Activated gamma-delta T cell (primary cell): ENCODE results near the gene TYMP.

ENCODE experiments used
- DNase-seq: peaks from one replicate; lab custom pipeline; 2025; lab: John Stamatoyannopoulos, UW

The TYMP gene

DNA sequence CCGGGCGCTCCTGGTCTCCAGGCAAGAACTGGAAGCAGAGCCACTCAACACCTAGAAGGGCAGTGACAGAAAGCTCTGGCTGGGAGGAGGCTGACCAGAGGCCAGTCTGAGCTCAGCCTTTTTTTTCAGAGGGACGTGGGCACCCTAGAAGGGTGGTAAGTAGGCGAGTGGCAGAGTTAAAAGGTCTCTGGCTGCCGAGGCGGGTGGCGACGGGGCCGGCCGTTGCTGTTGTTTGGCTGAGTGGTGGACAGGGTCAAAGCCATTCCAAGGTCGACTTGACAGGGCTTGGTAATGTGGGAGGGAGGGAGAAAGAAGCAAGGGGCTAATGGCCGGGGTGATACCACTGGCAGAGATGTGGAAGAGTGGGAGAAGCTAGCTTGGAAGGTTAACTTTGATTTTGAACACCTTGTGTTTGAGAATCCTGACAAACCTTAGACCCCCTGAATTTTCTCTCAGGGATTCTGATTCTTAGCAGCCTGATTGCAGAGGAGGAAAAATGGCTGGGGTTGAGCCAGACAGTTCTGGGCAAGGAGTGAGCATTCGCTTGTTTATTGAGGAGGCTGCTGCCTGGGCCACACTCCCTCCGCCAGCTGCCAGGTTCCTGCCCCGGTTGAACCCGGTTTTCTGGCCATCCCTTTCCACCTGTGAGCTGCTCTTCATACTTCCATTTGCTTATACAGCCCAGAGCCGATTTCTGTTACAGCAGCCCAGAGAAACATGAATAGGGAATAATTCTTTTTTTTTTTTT lies 33.8 kb upstream of the TYMP start:
- DNase-seq, result no peak

DNA sequence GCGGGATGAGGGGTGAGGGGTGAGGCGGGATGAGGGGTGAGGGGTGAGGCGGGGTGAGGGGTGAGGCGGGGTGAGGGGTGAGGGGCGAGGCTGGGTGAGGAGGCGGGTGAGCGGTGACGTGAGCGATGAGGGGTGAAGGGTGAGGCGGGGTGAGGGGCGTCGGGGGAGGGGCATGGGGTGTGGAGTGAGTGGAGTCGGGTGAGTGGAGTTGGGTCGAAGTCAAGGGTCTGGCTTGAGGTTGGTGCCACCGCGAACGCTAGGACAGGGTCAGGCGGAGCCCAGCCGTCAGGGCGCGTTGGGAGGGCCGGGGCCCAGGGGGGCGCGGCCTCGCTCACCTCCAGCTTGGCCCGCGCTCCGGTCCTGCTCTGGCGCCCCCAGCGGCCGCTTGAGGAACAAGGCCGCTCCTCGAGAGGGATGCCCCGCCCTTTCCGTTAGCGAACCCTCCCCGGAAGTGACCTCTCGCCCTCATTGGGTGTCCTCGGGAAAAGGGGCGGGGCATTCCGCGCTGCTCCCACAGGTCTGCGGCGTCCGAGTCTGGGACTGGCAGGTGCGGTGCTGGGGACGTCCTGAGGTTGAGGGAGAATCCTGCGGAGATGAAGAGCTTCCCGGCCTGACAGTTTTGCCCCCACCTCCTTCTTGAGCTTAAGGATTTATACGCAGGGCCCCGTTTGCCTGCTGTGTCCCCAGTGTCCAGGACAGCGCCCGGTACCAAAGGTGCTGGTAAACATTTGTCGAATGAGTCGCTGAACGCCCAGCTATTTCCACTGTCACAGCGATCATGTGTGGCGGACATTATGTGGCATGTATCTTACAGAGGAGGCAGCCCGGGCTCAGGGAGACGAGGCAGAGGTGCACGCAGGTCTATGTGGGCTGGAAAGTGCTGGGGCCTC lies 33.0 kb upstream of the TYMP start, which contains the start of gene SYCE3:
Gene SYCE3, minus strand, starts transcription at position 397 of the 890 bp plus-strand sequence. CDS start 6,514 bp downstream, outside the sequence.
- peak; percentile 90 for DNase-seq

GRCh38 chr22:50561401-50562358 lies 31.9 kb upstream of the TYMP start:
- DNase-seq, result peak; percentile 38

DNA sequence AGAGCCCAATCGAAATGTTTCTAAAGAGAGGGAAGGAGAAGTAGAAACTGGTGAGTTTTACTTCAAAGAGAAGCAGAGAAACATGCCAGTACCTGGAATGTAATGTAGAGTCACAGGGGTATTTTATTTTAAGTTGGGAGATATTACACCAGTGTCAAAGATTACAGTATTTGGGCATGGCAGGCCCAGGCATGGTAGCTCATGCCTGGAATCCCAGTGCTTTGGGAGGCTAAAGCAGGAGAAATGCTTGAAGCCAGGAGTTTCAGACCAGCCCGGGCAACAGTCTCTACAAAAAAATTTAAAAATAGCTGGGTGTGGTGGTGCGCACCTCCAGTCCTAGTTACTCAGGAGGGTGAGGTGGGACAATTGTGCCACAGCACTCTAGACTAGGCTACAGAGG lies 30.2 kb upstream of the TYMP start:
- DNase-seq, result no peak

GRCh38 chr22:50556703-50557102 lies 26.9 kb upstream of the TYMP start:
- DNase-seq, result no peak

- no peak for DNase-seq
Measured at GRCh38 chr22:50553310-50553709, 23.5 kb upstream of the TYMP start.

GRCh38 chr22:50551160-50551752 lies 21.4 kb upstream of the TYMP start:
- no peak for DNase-seq

DNA sequence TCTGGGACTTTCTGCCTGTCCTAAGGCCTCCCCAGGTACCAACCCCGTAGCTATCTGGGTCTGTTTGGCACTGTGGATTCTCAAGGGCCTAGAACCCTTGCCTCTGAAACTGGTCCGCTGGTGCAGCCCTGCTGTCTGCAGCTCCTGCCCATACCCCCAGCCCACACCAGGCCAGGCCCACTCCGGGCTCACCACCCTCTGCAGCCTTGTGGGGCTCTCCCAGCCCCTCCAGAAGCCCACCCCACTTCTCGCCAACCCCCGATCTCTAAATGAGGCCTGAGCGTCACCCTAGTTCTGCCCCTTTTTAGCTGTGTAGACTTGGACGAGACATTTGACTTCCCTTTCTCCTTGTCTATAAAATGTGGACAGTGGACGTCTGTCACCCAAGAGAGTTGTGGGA lies 20.6 kb upstream of the TYMP start:
- DNase-seq, result no peak

- no peak for DNase-seq
Measured at GRCh38 chr22:50548921-50549790, 19.3 kb upstream of the TYMP start.

DNA sequence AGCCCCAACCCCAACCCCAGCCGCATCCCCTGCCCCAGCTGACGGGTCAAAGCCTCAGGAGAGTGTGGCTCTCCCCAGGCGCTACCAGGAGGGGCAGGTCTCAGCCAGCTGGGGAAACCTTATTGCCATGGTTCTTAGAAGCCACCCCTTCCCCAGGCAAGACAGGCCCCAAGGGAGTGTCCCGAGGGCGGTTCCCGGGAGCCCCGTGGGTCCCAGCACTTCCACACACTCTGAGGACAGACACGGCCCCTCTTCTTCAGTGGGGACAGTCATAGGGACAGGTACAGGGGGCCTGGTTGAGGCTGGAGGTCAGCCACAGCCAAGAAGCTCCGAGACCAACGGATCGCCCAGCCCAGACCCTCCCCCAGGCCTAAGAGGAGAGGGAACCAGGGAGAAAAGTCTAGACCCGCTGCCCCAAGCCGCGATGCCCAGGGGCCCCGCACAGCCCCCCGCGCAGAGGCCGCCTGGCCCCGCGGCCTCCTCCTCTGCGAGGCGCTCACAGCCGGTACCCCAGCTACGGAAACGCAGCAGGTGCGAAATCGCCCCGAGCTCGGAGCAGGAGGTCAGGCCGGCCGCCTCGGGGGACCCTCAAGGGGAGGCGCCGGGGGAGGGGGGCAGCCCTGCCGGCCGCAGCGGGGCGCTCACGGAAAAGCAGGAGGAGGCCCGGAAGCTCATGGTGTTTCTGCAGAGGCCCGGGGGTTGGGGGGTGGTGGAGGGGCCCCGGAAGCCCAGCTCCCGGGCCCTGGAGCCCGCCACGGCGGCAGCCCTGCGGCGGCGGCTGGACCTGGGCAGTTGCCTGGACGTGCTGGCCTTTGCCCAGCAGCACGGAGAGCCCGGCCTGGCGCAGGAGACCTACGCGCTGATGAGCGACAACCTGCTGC lies 18.5 kb upstream of the TYMP start:
- DNase-seq, result no peak

DNA sequence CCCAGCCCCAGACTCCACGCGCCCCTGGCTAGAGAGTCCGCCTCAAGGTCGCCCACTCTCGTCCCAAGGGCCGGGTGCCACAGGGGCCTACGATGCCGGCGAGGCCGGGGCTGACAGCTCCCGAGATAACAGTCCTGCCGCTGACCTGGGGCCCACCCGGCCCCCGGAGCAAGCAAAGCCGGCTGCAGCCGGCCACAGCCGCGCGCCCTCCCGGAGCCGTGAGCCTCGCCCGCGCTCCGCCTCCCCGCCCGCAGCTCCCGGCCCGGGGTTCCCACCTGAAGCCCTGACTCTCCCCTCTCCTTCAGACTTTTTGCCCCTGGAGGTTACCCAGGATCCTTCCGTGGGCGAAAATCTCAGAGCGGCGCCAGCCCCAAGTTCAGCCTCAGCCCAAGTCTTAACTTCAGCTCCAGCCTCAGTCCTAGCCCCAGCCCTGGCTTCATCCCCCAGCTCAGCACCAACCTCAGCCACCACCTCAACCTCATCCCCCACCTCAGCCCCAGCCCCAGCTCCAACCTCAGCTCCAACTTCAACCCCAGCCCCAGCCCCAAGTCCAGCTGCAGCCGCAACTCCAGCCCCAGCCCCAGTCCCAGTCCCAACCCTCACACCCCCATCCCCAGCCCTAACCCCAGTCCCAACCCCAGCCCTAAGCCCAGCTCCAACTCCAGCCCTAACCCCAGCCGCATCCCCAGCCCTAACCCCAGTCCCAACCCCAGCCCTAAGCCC lies 17.6 kb upstream of the TYMP start:
- no peak for DNase-seq

GRCh38 chr22:50546326-50547262 lies 16.8 kb upstream of the TYMP start:
- DNase-seq, result no peak

GRCh38 chr22:50545522-50546325 lies 15.9 kb upstream of the TYMP start, which contains the start of gene KLHDC7B:
KLHDC7B (plus strand) TSS chr22:50545899; CDS start chr22:50546244, 345 bp downstream.
- DNase-seq, result no peak

- DNase-seq, result no peak
Measured at GRCh38 chr22:50544746-50545253, 15.0 kb upstream of the TYMP start.

- peak; percentile 85 for DNase-seq
Measured at GRCh38 chr22:50544078-50544745, 14.4 kb upstream of the TYMP start.

DNA sequence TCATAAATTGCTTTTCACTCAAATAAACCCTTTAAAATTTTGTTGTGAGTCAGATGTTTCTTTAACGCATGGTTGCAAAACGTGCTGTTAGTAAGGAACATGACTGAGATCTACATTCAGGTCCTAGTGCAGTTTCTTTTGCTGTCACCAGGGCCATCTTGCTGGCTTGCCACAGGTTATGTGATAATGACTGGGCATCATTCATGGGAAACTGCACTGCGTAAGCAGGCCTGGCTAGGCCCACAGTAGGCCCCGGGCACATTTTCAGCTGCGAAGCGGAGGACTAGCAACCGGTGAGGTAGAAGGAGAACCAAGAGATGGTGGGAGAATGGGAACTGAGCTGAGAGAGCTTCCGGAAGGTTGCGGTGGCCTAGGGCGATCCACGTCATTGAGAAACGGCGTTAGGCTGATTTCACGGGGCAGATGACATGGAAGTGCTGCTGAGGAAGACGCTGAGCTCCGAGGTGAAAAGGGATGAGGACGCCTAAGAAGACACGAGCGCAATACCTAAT lies 12.7 kb upstream of the TYMP start:
- no peak for DNase-seq
